Measurements from ENCODE around the gene TMEM184B. TPM values are rescaled to one million over a fixed set of nuclear protein-coding genes. Genes with fewer than 3 reads are reported as not detected.

TMEM184B gene
- total and polyA plus RNA-seq, 5 donors from 2014 or later = 7.2 to 31.3 (median 7.8) TPM

DNA sequence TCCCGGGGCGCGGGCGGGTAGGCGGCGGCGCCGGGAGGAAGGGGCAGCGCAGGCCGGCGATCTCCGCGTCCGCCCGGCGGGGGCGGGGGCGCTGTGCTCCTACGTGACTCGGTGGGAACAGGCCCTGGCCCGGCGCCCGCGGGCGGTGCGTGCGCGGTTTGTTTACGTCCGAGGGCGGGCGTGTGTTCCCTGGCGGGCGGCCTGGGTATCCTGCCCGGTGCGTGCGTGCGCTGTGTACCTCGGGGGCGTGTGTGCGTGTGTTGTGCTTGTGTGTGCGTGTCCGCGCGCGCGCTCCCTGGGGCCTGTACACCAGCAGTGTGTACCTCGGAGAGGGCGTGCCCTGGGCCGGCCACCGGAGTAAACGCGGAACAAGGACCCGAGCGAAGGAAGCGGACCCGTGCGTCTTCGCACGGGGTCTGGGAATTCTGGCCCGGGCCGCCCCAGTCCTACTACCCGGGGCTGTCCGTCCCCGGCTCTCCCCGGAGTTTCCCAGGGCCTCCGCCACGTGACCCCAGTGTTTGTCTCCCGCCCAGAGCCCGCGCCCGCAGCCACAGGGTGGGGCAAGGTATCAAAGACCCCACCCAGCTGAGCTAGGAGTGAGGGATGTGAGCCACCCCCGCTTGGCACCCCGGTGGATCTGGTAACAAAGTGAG lies 70.2 kb downstream of the TMEM184B start:
- DNase-seq = peak; percentile 41 to 65 (median 49)
- H3K4me1 Mint-ChIP-seq = peaks cover 6 to 29% (median 16%) of the 10 kb centered on the region in 4 donors
- peak overlapping the region; percentile 70 for H3K4me3 ChIP-seq (ENCODE audit: low read depth, low read length)
- H3K27ac ChIP-seq (ENCODE audit: insufficient read depth, low read length, poor library complexity, severe bottlenecking) = peak overlapping the region; percentile 83
- no peaks in the 10 kb centered on the region for H3K36me3 Mint-ChIP-seq
- no peaks in the 10 kb centered on the region for H3K9me3 ChIP-seq (ENCODE audit: control insufficient read depth in 2 of 2, low read length in 2 of 2)
- H3K27me3 Mint-ChIP-seq = peaks cover 2% of the 10 kb centered on the region
- no peaks in the 10 kb centered on the region for H3K9me3 Mint-ChIP-seq
- peak overlapping the region; percentile 48 to 71 (median 71) for H3K27ac Mint-ChIP-seq
- no peaks in the 10 kb centered on the region for H3K36me3 ChIP-seq (ENCODE audit: control insufficient read depth, insufficient read depth, low read length)
- peaks cover 23% of the 10 kb centered on the region for H3K4me1 ChIP-seq (ENCODE audit: control insufficient read depth, insufficient read depth, low read length, poor library complexity, severe bottlenecking)
- peak overlapping the region; percentile 87 to 94 (median 88) for H3K4me3 Mint-ChIP-seq
- peak; percentile 23 to 31 for ATAC-seq (ENCODE audit: low read depth in 2 of 2)
- H3K27me3 ChIP-seq (ENCODE audit: control insufficient read depth, insufficient read depth, low read length) = no peaks in the 10 kb centered on the region

DNA sequence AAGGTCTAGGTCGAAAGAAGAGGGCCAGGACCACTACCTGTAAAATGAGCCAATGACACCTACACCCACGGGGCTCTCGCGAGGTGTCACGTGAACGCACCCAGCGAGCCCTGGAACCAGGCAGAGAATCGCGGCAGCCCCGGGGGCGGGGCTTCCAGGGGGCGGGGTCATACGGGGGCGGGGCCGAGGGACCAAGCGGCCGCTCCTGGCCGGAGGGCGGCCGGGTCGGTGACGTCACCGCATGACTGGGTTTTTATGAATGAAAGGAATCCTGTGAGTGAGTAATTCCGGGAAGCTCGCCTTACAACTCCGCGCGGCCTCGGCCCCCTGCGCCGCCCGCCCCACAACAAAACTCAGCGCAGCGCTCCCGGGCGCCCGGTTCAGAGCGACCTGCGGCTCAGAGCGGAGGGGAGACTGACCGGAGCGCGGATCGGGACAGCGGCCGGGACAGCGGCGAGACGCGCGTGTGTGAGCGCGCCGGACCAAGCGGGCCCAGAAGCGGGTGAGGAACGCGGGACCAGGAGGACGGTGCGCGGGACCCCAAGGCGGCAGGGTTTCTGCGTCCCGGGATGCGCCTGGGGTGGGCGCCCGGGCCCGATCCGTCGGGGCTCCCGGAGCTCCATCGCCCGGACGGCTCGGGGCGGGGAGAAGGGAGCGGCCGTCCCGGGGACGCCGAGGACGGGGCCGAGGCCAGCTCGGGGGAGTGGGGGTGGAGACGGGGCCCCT lies 70.9 kb downstream of the TMEM184B start, which contains the start of gene MAFF:
MAFF (plus strand) TSS at position 284 of the 726 bp plus-strand sequence. CDS start 11,860 bp downstream, outside the sequence.
- Mint-ChIP-seq H3K4me1 (peaks cover 6 to 29% (median 16%) of the 10 kb centered on the region in 4 donors), H3K27ac (peak within 1 kb of the TSS; percentile 90 to 99 (median 93)), H3K4me3 (peak within 1 kb of the TSS; percentile 87 to 97 (median 91)), H3K27me3 (peaks cover 5% of the 10 kb centered on the region), H3K36me3 (no peaks in the 10 kb centered on the region), H3K9me3 (no peaks in the 10 kb centered on the region)
- Histone ChIP-seq H3K36me3 (ENCODE audit: control insufficient read depth, insufficient read depth, low read length) (no peaks in the 10 kb centered on the region), H3K4me3 (ENCODE audit: low read depth, low read length) (peak within 1 kb of the TSS; percentile 70), H3K9me3 (ENCODE audit: control insufficient read depth in 2 of 2, low read length in 2 of 2) (no peaks in the 10 kb centered on the region), H3K4me1 (ENCODE audit: control insufficient read depth, insufficient read depth, low read length, poor library complexity, severe bottlenecking) (peaks cover 23% of the 10 kb centered on the region), H3K27me3 (ENCODE audit: control insufficient read depth, insufficient read depth, low read length) (no peaks in the 10 kb centered on the region), H3K27ac (ENCODE audit: insufficient read depth, low read length, poor library complexity, severe bottlenecking) (peak within 1 kb of the TSS; percentile 83)
- DNase-seq = peak; percentile 78 to 92 (median 82)
- ATAC-seq (ENCODE audit: low read depth in 2 of 2) = peak; percentile 71 to 78

DNA sequence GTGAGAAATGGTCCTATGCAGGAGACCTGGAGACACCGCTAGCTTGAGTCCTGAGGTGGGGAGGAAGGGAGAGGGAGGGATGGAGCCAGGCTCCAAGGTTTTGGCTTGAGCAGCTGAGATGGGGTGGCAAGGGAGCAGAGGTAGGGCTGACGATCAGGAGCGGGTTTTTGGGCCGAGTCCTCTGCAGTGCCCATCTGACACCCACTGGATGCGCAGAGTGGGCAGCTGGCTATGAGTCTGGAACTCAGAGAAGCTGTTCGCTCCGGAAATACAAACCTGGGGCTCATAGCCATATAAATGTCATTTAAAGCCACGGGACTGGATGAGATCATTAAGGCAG lies 71.5 kb downstream of the TMEM184B start:
- Mint-ChIP-seq H3K9me3 (no peaks in the 10 kb centered on the region), H3K27ac (peak overlapping the region; percentile 90 to 99 (median 93)), H3K27me3 (peaks cover 5% of the 10 kb centered on the region), H3K4me1 (peaks cover 6 to 29% (median 16%) of the 10 kb centered on the region in 4 donors), H3K4me3 (peak overlapping the region; percentile 83 to 97 (median 90)), H3K36me3 (no peaks in the 10 kb centered on the region)
- no peaks in the 10 kb centered on the region for H3K27me3 ChIP-seq (ENCODE audit: control insufficient read depth, insufficient read depth, low read length)
- peaks cover 23% of the 10 kb centered on the region for H3K4me1 ChIP-seq (ENCODE audit: control insufficient read depth, insufficient read depth, low read length, poor library complexity, severe bottlenecking)
- ATAC-seq (ENCODE audit: low read depth in 2 of 2) (no peak), DNase-seq (no peak)
- H3K27ac ChIP-seq (ENCODE audit: insufficient read depth, low read length, poor library complexity, severe bottlenecking) = peak overlapping the region; percentile 83
- no peaks in the 10 kb centered on the region for H3K9me3 ChIP-seq (ENCODE audit: control insufficient read depth in 2 of 2, low read length in 2 of 2)
- H3K4me3 ChIP-seq (ENCODE audit: low read depth, low read length) = peak overlapping the region; percentile 64
- H3K36me3 ChIP-seq (ENCODE audit: control insufficient read depth, insufficient read depth, low read length) = no peaks in the 10 kb centered on the region

DNA sequence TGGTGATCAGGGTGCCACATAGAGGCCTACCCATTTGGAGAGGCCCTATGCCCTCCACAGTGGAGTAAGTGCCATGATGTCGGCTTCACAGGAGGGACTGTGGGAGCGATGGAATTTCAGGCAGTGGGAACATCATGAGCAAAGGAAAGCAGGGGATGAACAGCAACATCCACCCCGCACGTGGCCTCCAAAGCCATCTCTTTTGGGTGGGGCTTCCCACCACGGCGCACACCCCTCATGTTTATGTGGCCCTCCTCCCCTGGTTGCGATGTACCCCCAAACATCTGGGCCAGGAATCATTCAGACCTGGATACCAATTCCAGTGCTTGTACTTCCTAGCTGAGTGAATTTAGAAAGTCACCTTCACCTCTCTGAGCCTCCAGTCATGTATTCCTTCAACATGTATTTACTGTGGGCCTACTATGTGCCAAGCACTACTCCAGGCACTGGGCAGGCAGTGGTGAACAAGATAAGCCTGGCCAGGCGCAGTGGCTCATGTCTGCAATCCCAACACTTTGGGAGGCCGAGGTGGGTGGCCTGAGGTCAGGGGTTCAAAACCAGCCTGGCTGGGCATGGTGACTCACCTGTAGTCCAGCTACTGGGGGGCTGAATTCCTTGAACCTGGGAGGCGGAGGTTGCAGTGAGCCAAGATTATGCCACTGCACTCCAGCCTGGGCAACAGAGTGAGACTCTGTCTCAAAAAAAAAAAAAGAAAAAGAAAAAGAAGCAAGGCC lies 72.8 kb downstream of the TMEM184B start:
- peaks cover 5% of the 10 kb centered on the region for H3K27me3 Mint-ChIP-seq
- H3K4me1 ChIP-seq (ENCODE audit: control insufficient read depth, insufficient read depth, low read length, poor library complexity, severe bottlenecking) = peaks cover 23% of the 10 kb centered on the region
- H3K9me3 ChIP-seq (ENCODE audit: control insufficient read depth in 2 of 2, low read length in 2 of 2) = no peaks in the 10 kb centered on the region
- no peaks in the 10 kb centered on the region for H3K36me3 ChIP-seq (ENCODE audit: control insufficient read depth, insufficient read depth, low read length)
- no peaks in the 10 kb centered on the region for H3K27me3 ChIP-seq (ENCODE audit: control insufficient read depth, insufficient read depth, low read length)
- peaks cover 6 to 28% (median 16%) of the 10 kb centered on the region in 4 donors for H3K4me1 Mint-ChIP-seq
- H3K4me3 Mint-ChIP-seq = peak overlapping the region in 1 of 4 donors; percentile 93
- H3K36me3 Mint-ChIP-seq = no peaks in the 10 kb centered on the region
- H3K4me3 ChIP-seq (ENCODE audit: low read depth, low read length) = no peak overlapping the region
- ATAC-seq (ENCODE audit: low read depth in 2 of 2) = no peak
- H3K27ac Mint-ChIP-seq = peak overlapping the region in 2 of 3 donors; percentile 63 to 90
- DNase-seq = no peak
- H3K9me3 Mint-ChIP-seq = peaks cover 0 to 2% (median 0%) of the 10 kb centered on the region in 7 donors
- H3K27ac ChIP-seq (ENCODE audit: insufficient read depth, low read length, poor library complexity, severe bottlenecking) = no peak overlapping the region

DNA sequence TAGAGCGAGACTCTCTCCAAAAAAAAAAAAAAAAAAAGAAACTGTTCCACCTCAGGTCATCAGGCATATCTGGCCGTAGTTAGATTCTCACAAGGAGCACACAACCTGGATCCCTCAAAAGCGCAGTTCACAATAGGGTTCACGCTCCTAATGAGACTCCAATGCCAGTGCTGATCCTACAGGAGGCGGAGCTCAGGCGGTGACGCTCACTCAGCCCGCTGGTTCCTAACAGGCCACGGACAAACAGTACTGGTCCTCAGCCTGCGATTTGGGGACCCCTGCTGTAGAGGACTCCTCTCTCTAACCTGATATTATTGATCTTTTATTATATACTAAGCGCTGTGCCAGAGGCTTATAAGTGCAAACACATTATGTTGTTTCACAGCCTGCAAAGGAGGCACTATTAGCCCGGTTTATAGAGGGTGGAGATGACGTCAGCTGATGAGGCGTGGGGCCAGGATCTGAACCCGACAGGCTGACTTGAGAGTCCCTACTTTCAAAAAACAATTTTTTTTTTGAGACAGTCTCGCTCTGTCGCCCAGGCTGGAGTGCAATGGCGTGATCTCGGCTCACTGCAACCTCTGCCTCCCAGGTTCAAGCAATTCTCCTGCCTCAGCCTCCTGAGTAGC lies 75.9 kb downstream of the TMEM184B start:
- ATAC-seq (ENCODE audit: low read depth in 2 of 2) = no peak
- peaks cover 13% of the 10 kb centered on the region for H3K27me3 Mint-ChIP-seq
- no peak overlapping the region for H3K4me3 ChIP-seq (ENCODE audit: low read depth, low read length)
- H3K9me3 Mint-ChIP-seq = peaks cover 0 to 2% (median 0%) of the 10 kb centered on the region in 7 donors
- H3K36me3 Mint-ChIP-seq = no peaks in the 10 kb centered on the region
- H3K4me3 Mint-ChIP-seq = no peak overlapping the region
- DNase-seq = no peak
- H3K27ac Mint-ChIP-seq = no peak overlapping the region
- H3K27me3 ChIP-seq (ENCODE audit: control insufficient read depth, insufficient read depth, low read length) = no peaks in the 10 kb centered on the region
- peaks cover 9% of the 10 kb centered on the region for H3K4me1 ChIP-seq (ENCODE audit: control insufficient read depth, insufficient read depth, low read length, poor library complexity, severe bottlenecking)
- H3K9me3 ChIP-seq (ENCODE audit: control insufficient read depth in 2 of 2, low read length in 2 of 2) = no peaks in the 10 kb centered on the region
- H3K36me3 ChIP-seq (ENCODE audit: control insufficient read depth, insufficient read depth, low read length) = no peaks in the 10 kb centered on the region
- no peak overlapping the region for H3K27ac ChIP-seq (ENCODE audit: insufficient read depth, low read length, poor library complexity, severe bottlenecking)
- H3K4me1 Mint-ChIP-seq = peaks cover 6 to 18% (median 10%) of the 10 kb centered on the region in 4 donors

DNA sequence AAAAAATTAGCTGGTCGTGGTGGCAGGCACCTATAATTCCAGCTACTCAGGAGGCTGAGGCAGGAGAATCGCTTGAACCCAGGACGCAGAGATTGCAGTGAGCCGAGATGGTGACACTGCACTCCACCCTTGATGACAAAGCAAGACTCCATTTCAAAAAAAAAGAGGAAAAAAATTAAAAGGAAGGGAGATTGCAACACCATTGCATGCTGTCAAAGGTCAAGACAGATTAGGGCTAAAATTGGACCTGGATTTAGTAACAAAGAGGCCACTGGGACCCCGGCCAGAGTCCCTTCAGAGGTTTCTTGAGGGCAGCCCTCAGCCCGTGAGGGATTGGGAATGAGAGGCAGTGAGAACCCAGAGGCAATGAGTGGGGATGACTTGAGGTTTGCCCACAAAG lies 79.2 kb downstream of the TMEM184B start:
- Histone ChIP-seq H3K4me3 (ENCODE audit: low read depth, low read length) (no peak overlapping the region), H3K27me3 (ENCODE audit: control insufficient read depth, insufficient read depth, low read length) (no peaks in the 10 kb centered on the region), H3K9me3 (ENCODE audit: control insufficient read depth in 2 of 2, low read length in 2 of 2) (no peaks in the 10 kb centered on the region), H3K36me3 (ENCODE audit: control insufficient read depth, insufficient read depth, low read length) (no peaks in the 10 kb centered on the region), H3K4me1 (ENCODE audit: control insufficient read depth, insufficient read depth, low read length, poor library complexity, severe bottlenecking) (no peaks in the 10 kb centered on the region), H3K27ac (ENCODE audit: insufficient read depth, low read length, poor library complexity, severe bottlenecking) (no peak overlapping the region)
- no peak for ATAC-seq (ENCODE audit: low read depth in 2 of 2)
- Mint-ChIP-seq H3K4me1 (peaks cover 0 to 5% (median 0%) of the 10 kb centered on the region in 4 donors), H3K27me3 (peaks cover 17% of the 10 kb centered on the region), H3K36me3 (no peaks in the 10 kb centered on the region), H3K27ac (no peak overlapping the region), H3K9me3 (peaks cover 0 to 2% (median 0%) of the 10 kb centered on the region in 7 donors), H3K4me3 (no peak overlapping the region)
- no peak for DNase-seq

DNA sequence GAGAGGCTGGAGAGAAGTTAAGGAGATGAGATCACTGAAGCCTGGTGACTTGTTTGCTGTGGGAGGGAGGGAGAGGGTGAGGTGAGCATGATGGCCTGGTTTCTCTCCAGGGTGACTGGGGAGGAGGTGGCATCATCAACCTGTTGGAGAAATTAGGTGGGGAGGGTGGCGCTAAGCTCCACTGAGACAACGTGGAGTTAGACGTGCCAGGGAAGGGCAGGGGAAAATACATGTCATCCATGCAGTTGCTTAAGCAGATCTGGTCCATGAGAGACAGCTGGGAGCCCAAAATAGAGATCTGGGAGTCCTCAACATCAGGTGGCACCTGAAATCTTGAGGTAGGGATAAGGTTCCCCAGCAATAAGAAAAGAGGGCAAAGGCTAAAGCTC lies 80.3 kb downstream of the TMEM184B start:
- H3K36me3 Mint-ChIP-seq = no peaks in the 10 kb centered on the region
- Histone ChIP-seq H3K4me3 (ENCODE audit: low read depth, low read length) (no peak overlapping the region), H3K4me1 (ENCODE audit: control insufficient read depth, insufficient read depth, low read length, poor library complexity, severe bottlenecking) (no peaks in the 10 kb centered on the region), H3K9me3 (ENCODE audit: control insufficient read depth in 2 of 2, low read length in 2 of 2) (no peaks in the 10 kb centered on the region), H3K27ac (ENCODE audit: insufficient read depth, low read length, poor library complexity, severe bottlenecking) (no peak overlapping the region), H3K36me3 (ENCODE audit: control insufficient read depth, insufficient read depth, low read length) (no peaks in the 10 kb centered on the region), H3K27me3 (ENCODE audit: control insufficient read depth, insufficient read depth, low read length) (no peaks in the 10 kb centered on the region)
- ATAC-seq (ENCODE audit: low read depth in 2 of 2) = no peak
- peaks cover 0 to 5% (median 0%) of the 10 kb centered on the region in 4 donors for H3K4me1 Mint-ChIP-seq
- peaks cover 0 to 2% (median 0%) of the 10 kb centered on the region in 7 donors for H3K9me3 Mint-ChIP-seq
- H3K4me3 Mint-ChIP-seq = no peak overlapping the region
- DNase-seq = no peak
- H3K27me3 Mint-ChIP-seq = peaks cover 18% of the 10 kb centered on the region
- H3K27ac Mint-ChIP-seq = peak overlapping the region in 1 of 3 donors; percentile 20

Data from CD4-positive, CD25-positive, alpha-beta regulatory T cell (primary cell).